NCI-H2107 treated with DMSO at 0.1 percent for 48 hours (cell line): Measurements from ENCODE around the gene TPCN1.

Source experiments
- DNase-seq: peaks from one replicate; lab custom pipeline; 2025; ENCODE audit not compliant: unreplicated experiment; lab: John Stamatoyannopoulos, UW

The TPCN1 gene

GRCh38 chr12:113222730-113223531 is 1.7 kb downstream of the TPCN1 start:
- DNase-seq, result peak; percentile 68

- DNase-seq, result no peak
Observed at GRCh38 chr12:113224955-113225354, 3.7 kb downstream of the TPCN1 start.

GRCh38 chr12:113226696-113227568 is 5.7 kb downstream of the TPCN1 start:
- no peak for DNase-seq

DNA sequence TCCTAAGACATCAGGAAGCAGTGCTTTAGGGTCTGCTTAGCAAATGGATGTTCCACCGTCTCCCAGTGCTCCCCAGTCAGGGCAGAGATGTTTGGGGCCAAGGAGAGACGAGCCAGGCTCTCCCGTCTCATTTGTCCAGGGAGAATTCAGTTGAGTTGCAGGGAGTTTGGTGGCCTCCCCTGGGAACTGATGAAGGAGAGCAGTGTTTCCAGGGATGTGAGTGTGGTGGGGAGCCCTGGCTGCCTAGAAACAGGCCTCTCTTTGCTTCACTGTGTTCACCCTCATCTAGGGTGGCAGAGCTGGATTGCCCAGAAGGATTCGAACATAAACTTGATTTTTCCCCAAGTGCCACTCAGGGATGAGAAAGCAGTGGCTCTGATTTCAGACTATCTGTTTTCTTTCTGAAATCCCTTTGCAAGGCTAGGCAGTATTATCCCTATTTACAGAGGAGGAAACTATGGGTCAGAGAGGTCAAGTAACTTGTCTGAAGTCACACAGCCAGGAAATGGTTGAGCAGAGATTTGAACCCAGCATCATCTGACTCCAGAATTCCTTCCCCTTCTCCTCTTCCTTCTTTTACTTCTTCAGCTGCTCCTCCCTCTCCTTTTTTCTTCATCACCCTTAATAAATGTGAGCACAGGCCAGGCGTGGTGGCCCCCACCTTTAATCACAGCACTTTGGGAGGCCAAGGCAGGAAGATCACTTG is 6.6 kb downstream of the TPCN1 start:
- no peak for DNase-seq

GRCh38 chr12:113228394-113229028 is 7.2 kb downstream of the TPCN1 start:
- DNase-seq, result no peak

GRCh38 chr12:113230315-113231234 is 9.3 kb downstream of the TPCN1 start:
- DNase-seq, result no peak

- DNase-seq, result peak; percentile 37
Observed at GRCh38 chr12:113231235-113232088, 10.2 kb downstream of the TPCN1 start.

GRCh38 chr12:113232089-113232839 is 11.0 kb downstream of the TPCN1 start:
- DNase-seq, result no peak

- peak; percentile 97 for DNase-seq
Observed at GRCh38 chr12:113232840-113233585, 11.7 kb downstream of the TPCN1 start.

DNA sequence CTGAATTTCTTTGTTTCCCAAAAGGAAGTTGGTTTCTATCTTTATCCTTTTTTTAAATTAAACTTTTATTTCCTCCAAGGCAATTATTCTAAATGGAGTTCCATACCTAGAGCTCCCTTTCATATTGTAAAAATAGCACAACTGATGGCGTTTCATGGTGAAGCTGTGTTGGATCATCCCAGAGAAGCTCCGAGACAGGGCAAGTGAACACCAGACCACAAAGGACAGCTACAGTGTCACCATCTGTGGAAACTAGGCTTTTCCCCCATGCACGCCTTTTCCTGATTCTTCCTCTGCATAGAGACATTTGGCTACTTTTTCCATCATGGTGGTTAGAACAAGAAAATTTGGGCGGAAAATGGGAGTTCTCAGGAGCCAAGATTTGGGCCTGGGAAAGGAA is 12.7 kb downstream of the TPCN1 start:
- DNase-seq, result no peak

- no peak for DNase-seq
Observed at GRCh38 chr12:113234483-113234882, 13.2 kb downstream of the TPCN1 start.

DNA sequence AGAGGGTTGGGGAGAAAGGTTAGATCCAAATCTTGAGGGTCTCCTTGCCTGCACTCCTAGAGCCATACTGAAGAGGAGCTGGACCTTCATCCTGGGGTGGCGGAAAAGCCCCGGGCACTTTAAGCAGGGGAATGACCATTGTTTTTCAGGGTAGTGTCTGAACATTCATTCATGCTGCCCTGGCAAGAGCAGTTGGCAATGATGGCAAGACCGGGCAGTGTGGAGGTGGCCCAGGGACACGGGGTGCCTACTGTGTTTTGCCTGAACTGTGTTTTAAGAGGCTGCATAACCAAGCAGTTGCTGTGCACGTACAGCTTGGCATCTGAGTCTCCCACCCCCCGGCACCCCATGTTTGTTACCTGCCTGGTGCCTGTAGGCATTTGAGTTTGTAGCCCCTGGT is 14.7 kb downstream of the TPCN1 start:
- no peak for DNase-seq

- DNase-seq, result no peak
Observed at GRCh38 chr12:113236539-113237399, 15.5 kb downstream of the TPCN1 start.

DNA sequence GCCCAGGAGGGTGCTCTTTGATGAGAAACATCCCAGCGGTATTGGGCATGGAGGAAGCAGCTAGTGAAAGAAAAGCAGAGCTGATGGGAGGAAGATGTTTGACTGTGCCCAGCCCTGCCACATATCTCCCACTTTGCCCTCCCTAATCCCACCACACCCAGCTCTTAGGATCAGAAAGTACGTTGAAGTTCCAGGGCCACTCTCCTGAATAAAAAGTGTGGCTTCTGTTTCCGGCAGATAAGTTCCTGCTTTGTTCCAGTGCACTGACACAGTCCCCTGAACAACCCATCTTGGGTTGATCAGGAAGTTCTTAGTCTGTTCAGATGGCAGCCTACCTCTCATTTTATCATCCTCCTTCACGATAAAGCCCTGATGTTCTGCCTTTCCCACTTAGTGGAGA is 16.5 kb downstream of the TPCN1 start:
- DNase-seq, result no peak

DNA sequence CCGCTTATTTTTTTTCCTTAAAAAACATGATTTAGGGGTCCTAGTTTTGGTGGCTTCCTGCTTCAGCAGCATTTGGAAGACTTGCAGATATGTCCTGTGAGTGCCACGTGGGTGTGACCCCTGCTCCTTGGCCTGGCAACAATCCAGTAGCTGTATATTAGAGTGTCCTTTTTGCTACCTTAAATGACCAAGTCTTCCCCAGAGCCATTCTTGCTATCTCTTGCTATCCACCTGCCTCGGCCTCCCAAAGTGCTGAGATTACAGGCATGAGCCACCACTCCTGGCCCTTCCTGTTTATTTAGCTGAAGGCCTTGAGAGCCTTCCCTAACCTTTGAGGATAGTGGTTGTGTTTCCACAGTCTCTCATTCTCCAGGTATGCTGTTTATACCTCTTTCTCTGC is 17.0 kb downstream of the TPCN1 start:
- no peak for DNase-seq

GRCh38 chr12:113239288-113239771 is 18.1 kb downstream of the TPCN1 start:
- no peak for DNase-seq
